Endometrium (tissue), 2 donors: ENCODE results near the gene CUEDC1.
"Not testable (repeated sequence)": the region's sequence is repeated elsewhere in the genome, so short reads cannot be mapped to it uniquely, and the experiment has no call there.

Experiments
- FAIRE-seq: peaks from 2 replicates; lab custom pipeline; 2012; peaks lifted over from hg19 to GRCh38; lab: Jason Lieb, UNC
- donor health status: control.
- donor health status: control.

CUEDC1 gene

GRCh38 chr17:57938061-57938502 lies 17.1 kb downstream of the CUEDC1 start:
- no peak for FAIRE-seq

GRCh38 chr17:57937492-57937891 lies 17.7 kb downstream of the CUEDC1 start:
- no peak for FAIRE-seq

GRCh38 chr17:57935833-57936807 lies 19.1 kb downstream of the CUEDC1 start:
- no peak for FAIRE-seq

- no peak for FAIRE-seq
Observed at GRCh38 chr17:57931488-57932137, 23.6 kb downstream of the CUEDC1 start.

GRCh38 chr17:57930239-57930638 lies 25.0 kb downstream of the CUEDC1 start:
- no peak for FAIRE-seq

GRCh38 chr17:57929386-57929785 lies 25.8 kb downstream of the CUEDC1 start:
- FAIRE-seq = no peak

GRCh38 chr17:57928928-57929327 lies 26.3 kb downstream of the CUEDC1 start:
- no peak for FAIRE-seq

- FAIRE-seq = no peak
Observed at GRCh38 chr17:57927048-57927723, 28.0 kb downstream of the CUEDC1 start.

GRCh38 chr17:57926723-57927047 lies 28.5 kb downstream of the CUEDC1 start:
- FAIRE-seq = no peak

- FAIRE-seq = no peak
Observed at GRCh38 chr17:57925361-57925990, 29.7 kb downstream of the CUEDC1 start.

- FAIRE-seq = no peak
Observed at GRCh38 chr17:57924677-57925076, 30.5 kb downstream of the CUEDC1 start.

- FAIRE-seq = no peak
Observed at GRCh38 chr17:57923182-57923872, 31.9 kb downstream of the CUEDC1 start.

- not testable (repeated sequence) for FAIRE-seq
Observed at GRCh38 chr17:57922745-57923144, 32.5 kb downstream of the CUEDC1 start.

GRCh38 chr17:57920916-57921703 lies 34.1 kb downstream of the CUEDC1 start:
- no peak for FAIRE-seq

- FAIRE-seq = no peak
Observed at GRCh38 chr17:57919918-57920317, 35.3 kb downstream of the CUEDC1 start.

GRCh38 chr17:57918017-57918895 lies 37.0 kb downstream of the CUEDC1 start:
- no peak for FAIRE-seq

- FAIRE-seq = no peak
Observed at GRCh38 chr17:57916925-57917858, 38.0 kb downstream of the CUEDC1 start.

GRCh38 chr17:57915985-57916757 lies 39.0 kb downstream of the CUEDC1 start:
- no peak for FAIRE-seq
